ENCODE results near the gene TNS3. TPM values are rescaled to one million over a fixed set of nuclear protein-coding genes. Genes with fewer than 3 reads are reported as not detected.

Gene TNS3
- total RNA-seq, 3 donors from 2014 or later = 69.1 to 98.9 (median 69.9) TPM

- no peaks in the 10 kb centered on the region for H3K9me3 ChIP-seq
- H3K4me3 ChIP-seq = no peak overlapping the region
- peaks cover 72% of the 10 kb centered on the region for H3K4me1 ChIP-seq (ENCODE audit: low read depth)
- ATAC-seq (no peak), DNase-seq (no peak)
- intact Hi-C loops (cut with DNase I, micrococcal nuclease) = no loop called here
- H3K36me3 ChIP-seq (ENCODE audit: low read depth) = no peaks in the 10 kb centered on the region
- no peak for TF ChIP-seq CTCF (IDR thresholded peaks at IDR 0.05)
Observed at GRCh38 chr7:47572939-47573757, 8.8 kb downstream of the TNS3 start.

GRCh38 chr7:47572094-47572445, 9.8 kb downstream of the TNS3 start:
- intact Hi-C loops (cut with DNase I, micrococcal nuclease) = no loop called here

GRCh38 chr7:47571331-47572093, 10.4 kb downstream of the TNS3 start:
- peak; percentile 77 for ATAC-seq
- Histone ChIP-seq H3K4me3 (no peak overlapping the region), H3K36me3 (ENCODE audit: low read depth) (no peaks in the 10 kb centered on the region), H3K9me3 (no peaks in the 10 kb centered on the region), H3K4me1 (ENCODE audit: low read depth) (peaks cover 61% of the 10 kb centered on the region)
- peak; percentile 70 to 82 (median 71) for DNase-seq
- intact Hi-C loops (cut with DNase I, micrococcal nuclease) = no loop called here
- TF ChIP-seq CTCF (IDR thresholded peaks at IDR 0.05) = no peak

More at GRCh38 chr7:47572094-47572445, 9.8 kb downstream of the TNS3 start:
- Histone ChIP-seq H3K9me3 (no peaks in the 10 kb centered on the region), H3K4me1 (ENCODE audit: low read depth) (peaks cover 66% of the 10 kb centered on the region), H3K4me3 (no peak overlapping the region), H3K36me3 (ENCODE audit: low read depth) (no peaks in the 10 kb centered on the region)
- TF ChIP-seq CTCF (IDR thresholded peaks at IDR 0.05) = no peak
- peak; percentile 60 for ATAC-seq
- peak; percentile 63 to 71 (median 63) for DNase-seq

- ATAC-seq = no peak
- intact Hi-C loops (cut with DNase I, micrococcal nuclease) = no loop called here
- Histone ChIP-seq H3K9me3 (no peaks in the 10 kb centered on the region), H3K36me3 (ENCODE audit: low read depth) (no peaks in the 10 kb centered on the region), H3K4me1 (ENCODE audit: low read depth) (peaks cover 53% of the 10 kb centered on the region), H3K4me3 (no peak overlapping the region)
- peak in 1 of 3 donors; percentile 29 for DNase-seq
- TF ChIP-seq CTCF (IDR thresholded peaks at IDR 0.05) = no peak
Observed at GRCh38 chr7:47570649-47571050, 11.3 kb downstream of the TNS3 start.

- peaks cover 34% of the 10 kb centered on the region for H3K4me1 ChIP-seq (ENCODE audit: low read depth)
- no peak overlapping the region for H3K4me3 ChIP-seq
- no peaks in the 10 kb centered on the region for H3K36me3 ChIP-seq (ENCODE audit: low read depth)
- no peak for TF ChIP-seq CTCF (IDR thresholded peaks at IDR 0.05)
- peak in 1 of 3 donors; percentile 33 for DNase-seq
- H3K9me3 ChIP-seq = no peaks in the 10 kb centered on the region
- ATAC-seq = no peak
- intact Hi-C loops (cut with DNase I, micrococcal nuclease) = no loop called here
Observed at GRCh38 chr7:47568547-47568946, 13.4 kb downstream of the TNS3 start.

All from mucosa of descending colon (tissue), 3 donors.